ENCODE measurements around the gene BUD31. TPM values are rescaled to one million over a fixed set of nuclear protein-coding genes. Genes with fewer than 3 reads are reported as not detected.
A peak's percentile ranks its signal among the peaks of the same experiment; 100 is the strongest.

BUD31 gene
- total and polyA plus RNA-seq, 10 of the 15 experiments (the other 5 are each of a cell fraction or from before 2014, with no cell fraction given) = 74.2 to 317 (median 130) TPM

DNA sequence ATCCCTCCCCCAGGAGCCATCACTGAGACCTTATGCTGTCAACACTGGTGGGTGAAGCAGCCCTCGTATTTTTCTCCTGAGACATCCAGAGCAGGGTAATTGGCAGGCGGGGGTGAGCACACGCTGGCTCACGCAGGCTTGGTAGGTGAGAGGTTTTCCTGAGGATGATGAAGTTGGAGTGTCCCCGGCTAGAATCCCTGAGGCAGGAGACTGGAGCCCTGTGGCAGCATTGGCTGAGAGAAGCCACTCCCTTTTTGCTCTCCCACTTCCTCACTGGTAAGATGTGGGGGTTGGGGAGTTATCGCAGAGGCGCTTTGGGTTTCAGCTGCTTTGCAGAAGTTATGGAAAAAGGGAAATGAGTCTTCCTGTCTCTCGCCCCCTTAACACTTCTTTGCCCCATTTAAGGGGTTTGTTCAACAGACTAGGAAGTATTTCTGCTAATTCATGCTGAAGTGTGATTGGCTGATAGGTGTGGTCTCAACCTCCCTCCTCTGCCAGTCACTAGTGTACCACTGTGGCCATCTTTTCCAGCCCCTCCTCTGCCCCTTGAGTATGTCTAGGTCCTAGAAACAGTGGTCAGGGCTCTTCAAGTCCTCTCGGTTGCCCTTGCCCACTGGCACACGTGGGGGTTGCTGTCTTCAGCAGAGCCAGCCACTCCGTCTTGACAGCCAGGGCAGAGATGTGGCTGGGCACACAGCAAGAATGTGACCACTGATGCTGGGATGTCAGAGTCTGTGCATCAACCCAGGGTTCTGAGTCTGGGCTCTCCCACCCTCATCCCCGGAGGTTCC is 28.5 kb upstream of the BUD31 start (continued):
- peak; percentile 96 for TF ChIP-seq RELB (IDR thresholded peaks at IDR 0.05; ENCODE audit: low read depth)
- TF ChIP-seq GABPA (IDR thresholded peaks at IDR 0.05; ENCODE audit: low read depth) = no peak
- peak in 1 of 2 experiments; percentile 51; a peak in 3 of 4 replicates for TF ChIP-seq BHLHE40 (IDR thresholded peaks at IDR 0.05; ENCODE audit: borderline replicate concordance in 1 of 2, low read depth in 2 of 2, low read length in 1 of 2)
- peak; percentile 56 for TF ChIP-seq SP1 (IDR thresholded peaks at IDR 0.05; ENCODE audit: low read depth, low read length)
- no peak for TF ChIP-seq PAX5 (IDR thresholded peaks at IDR 0.05; ENCODE audit: borderline replicate concordance, low read depth, low read length)
- TF ChIP-seq EED (IDR thresholded peaks at IDR 0.05; ENCODE audit: low read depth) = peak; percentile 93; the same call in 1 of the 2 replicates
- 0 out of 2 replicates have a peak, but pooled peaks have one; percentile 36 for TF ChIP-seq MYB (IDR thresholded peaks at IDR 0.05; ENCODE audit: borderline replicate concordance, low read depth, low read length)
- TF ChIP-seq POLR2AphosphoS2 (IDR thresholded peaks at IDR 0.05; ENCODE audit: low read depth, low read length) = peak; percentile 60
- peak; percentile 99 for TF ChIP-seq IKZF2 (IDR thresholded peaks at IDR 0.05)
- TF ChIP-seq SMAD1 (IDR thresholded peaks at IDR 0.05; ENCODE audit: low read depth, partially characterized antibody) = no peak
- TF ChIP-seq MAX (IDR thresholded peaks at IDR 0.05; ENCODE audit: low read depth, low read length) = peak; percentile 70; the same call in 1 of the 2 replicates
- peak; percentile 98 for TF ChIP-seq SPI1 (IDR thresholded peaks at IDR 0.05; ENCODE audit: borderline replicate concordance, insufficient read depth, low read depth, low read length)
- TF ChIP-seq RCOR1 (conservative IDR thresholded peaks at IDR 0.05; ENCODE audit: low read depth, low read length) = peak; percentile 24; the same call in 1 of the 2 replicates
- TF ChIP-seq, protein P1, sequence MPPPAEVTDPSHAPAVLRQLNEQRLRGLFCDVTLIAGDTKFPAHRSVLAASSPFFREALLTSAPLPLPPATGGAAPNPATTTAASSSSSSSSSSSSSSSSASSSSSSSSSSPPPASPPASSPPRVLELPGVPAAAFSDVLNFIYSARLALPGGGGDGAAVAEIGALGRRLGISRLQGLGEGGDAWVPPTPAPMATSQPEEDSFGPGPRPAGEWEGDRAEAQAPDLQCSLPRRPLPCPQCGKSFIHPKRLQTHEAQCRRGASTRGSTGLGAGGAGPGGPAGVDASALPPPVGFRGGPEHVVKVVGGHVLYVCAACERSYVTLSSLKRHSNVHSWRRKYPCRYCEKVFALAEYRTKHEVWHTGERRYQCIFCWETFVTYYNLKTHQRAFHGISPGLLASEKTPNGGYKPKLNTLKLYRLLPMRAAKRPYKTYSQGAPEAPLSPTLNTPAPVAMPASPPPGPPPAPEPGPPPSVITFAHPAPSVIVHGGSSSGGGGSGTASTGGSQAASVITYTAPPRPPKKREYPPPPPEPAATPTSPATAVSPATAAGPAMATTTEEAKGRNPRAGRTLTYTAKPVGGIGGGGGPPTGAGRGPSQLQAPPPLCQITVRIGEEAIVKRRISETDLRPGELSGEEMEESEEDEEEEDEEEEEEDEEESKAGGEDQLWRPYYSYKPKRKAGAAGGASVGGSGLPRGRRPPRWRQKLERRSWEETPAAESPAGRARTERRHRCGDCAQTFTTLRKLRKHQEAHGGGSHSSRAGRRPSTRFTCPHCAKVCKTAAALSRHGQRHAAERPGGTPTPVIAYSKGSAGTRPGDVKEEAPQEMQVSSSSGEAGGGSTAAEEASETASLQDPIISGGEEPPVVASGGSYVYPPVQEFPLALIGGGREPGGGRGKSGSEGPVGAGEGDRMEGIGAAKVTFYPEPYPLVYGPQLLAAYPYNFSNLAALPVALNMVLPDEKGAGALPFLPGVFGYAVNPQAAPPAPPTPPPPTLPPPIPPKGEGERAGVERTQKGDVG (CRISPR knock-in tag; IDR thresholded peaks at IDR 0.05) = no peak
- TF ChIP-seq IRF4 (IDR thresholded peaks at IDR 0.05; ENCODE audit: low read depth, low read length) = peak; percentile 51; the same call in 1 of the 2 replicates
- no peak for TF ChIP-seq ASH2L (IDR thresholded peaks at IDR 0.05; ENCODE audit: borderline replicate concordance, low read depth)
- no peak for TF ChIP-seq PAX8 (IDR thresholded peaks at IDR 0.05)
- TF ChIP-seq, protein P2, sequence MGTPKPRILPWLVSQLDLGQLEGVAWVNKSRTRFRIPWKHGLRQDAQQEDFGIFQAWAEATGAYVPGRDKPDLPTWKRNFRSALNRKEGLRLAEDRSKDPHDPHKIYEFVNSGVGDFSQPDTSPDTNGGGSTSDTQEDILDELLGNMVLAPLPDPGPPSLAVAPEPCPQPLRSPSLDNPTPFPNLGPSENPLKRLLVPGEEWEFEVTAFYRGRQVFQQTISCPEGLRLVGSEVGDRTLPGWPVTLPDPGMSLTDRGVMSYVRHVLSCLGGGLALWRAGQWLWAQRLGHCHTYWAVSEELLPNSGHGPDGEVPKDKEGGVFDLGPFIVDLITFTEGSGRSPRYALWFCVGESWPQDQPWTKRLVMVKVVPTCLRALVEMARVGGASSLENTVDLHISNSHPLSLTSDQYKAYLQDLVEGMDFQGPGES (IDR thresholded peaks at IDR 0.05) = no peak
- TF ChIP-seq ZNF207 (IDR thresholded peaks at IDR 0.05; ENCODE audit: borderline replicate concordance) = peak; percentile 26; the same call in 1 of the 2 replicates
- TF ChIP-seq RELA (IDR thresholded peaks at IDR 0.05; ENCODE audit: borderline replicate concordance, partially characterized antibody) = peak; percentile 52
- no peak for TF ChIP-seq KDM1A (IDR thresholded peaks at IDR 0.05; ENCODE audit: borderline replicate concordance)
- TF ChIP-seq FOXK2 (IDR thresholded peaks at IDR 0.05) = no peak
- no peak for TF ChIP-seq NR2C2 (IDR thresholded peaks at IDR 0.05; ENCODE audit: borderline replicate concordance, control insufficient read depth, insufficient read length, low read depth)
- peak; percentile 38 for TF ChIP-seq MYC (IDR thresholded peaks at IDR 0.05; ENCODE audit: insufficient read depth, insufficient read length, insufficient replicate concordance, low read length, severe bottlenecking)
